GM18870 (cell line): ENCODE results near the gene GPRIN1.
"Not testable (repeated sequence)": the region's sequence is repeated elsewhere in the genome, so short reads cannot be mapped to it uniquely, and the experiment has no call there.

ENCODE experiments used
- ATAC-seq: cut with Tn5 transposase; IDR thresholded peaks from one replicate; pipeline ENCODE4 v1.9.1; 2021; ENCODE audit warnings: moderate library complexity; ENCODE audit not compliant: unreplicated experiment

Gene GPRIN1

GRCh38 chr5:176599749-176600430 is 10.1 kb downstream of the GPRIN1 start:
- not testable (repeated sequence) for ATAC-seq

- ATAC-seq: no peak
These were observed 12.3 kb downstream of the GPRIN1 start for GRCh38 chr5:176597417-176598389.

- no peak for ATAC-seq
These were observed 13.1 kb downstream of the GPRIN1 start for GRCh38 chr5:176596689-176597416.

- no peak for ATAC-seq
These were observed 13.8 kb downstream of the GPRIN1 start for GRCh38 chr5:176596069-176596644.

GRCh38 chr5:176595386-176595943 is 14.5 kb downstream of the GPRIN1 start:
- no peak for ATAC-seq

GRCh38 chr5:176594554-176594953 is 15.4 kb downstream of the GPRIN1 start:
- no peak for ATAC-seq

GRCh38 chr5:176593273-176593869 is 16.6 kb downstream of the GPRIN1 start:
- ATAC-seq: no peak

GRCh38 chr5:176592573-176592972 is 17.4 kb downstream of the GPRIN1 start:
- ATAC-seq: no peak

- not testable (repeated sequence) for ATAC-seq
These were observed 18.3 kb downstream of the GPRIN1 start for GRCh38 chr5:176591667-176592066.

- ATAC-seq: no peak
These were observed 19.8 kb downstream of the GPRIN1 start for GRCh38 chr5:176590035-176590717.

GRCh38 chr5:176589039-176589769 is 20.8 kb downstream of the GPRIN1 start:
- ATAC-seq: no peak

- ATAC-seq: no peak
These were observed 21.7 kb downstream of the GPRIN1 start for GRCh38 chr5:176588297-176588696.

GRCh38 chr5:176587398-176587797 is 22.6 kb downstream of the GPRIN1 start:
- ATAC-seq: no peak

GRCh38 chr5:176583076-176583475 is 26.9 kb downstream of the GPRIN1 start:
- ATAC-seq: no peak

- ATAC-seq: no peak
These were observed 28.6 kb downstream of the GPRIN1 start for GRCh38 chr5:176581361-176581760.

- ATAC-seq: no peak
These were observed 30.6 kb downstream of the GPRIN1 start for GRCh38 chr5:176579323-176579722.

- ATAC-seq: no peak
These were observed 31.6 kb downstream of the GPRIN1 start for GRCh38 chr5:176578391-176578808.

- ATAC-seq: no peak
These were observed 32.4 kb downstream of the GPRIN1 start for GRCh38 chr5:176577312-176578176.
